Measurements from ENCODE around the gene CABP2.

The CABP2 gene

GRCh38 chr11:67500831-67501715 is 22.2 kb downstream of the CABP2 start:
- Histone ChIP-seq H3K4me3 (no peak overlapping the region), H3K4me1 (peaks cover 13% of the 10 kb centered on the region), H3K9me3 (no peaks in the 10 kb centered on the region), H3K27me3 (ENCODE audit: low read depth) (no peaks in the 10 kb centered on the region), H3K36me3 (replicated peaks) (peaks cover 19% of the 10 kb centered on the region)
- DNase-seq (ENCODE audit: low spot score in 2 of 2), result no peak
- in situ Hi-C loops (cut with MboI; ENCODE audit: low sequenced_read_pairs), result no loop called here

- H3K4me1 ChIP-seq, result peaks cover 7% of the 10 kb centered on the region
- no peaks in the 10 kb centered on the region for H3K27me3 ChIP-seq (ENCODE audit: low read depth)
- peaks cover 17% of the 10 kb centered on the region for H3K36me3 ChIP-seq (replicated peaks)
- in situ Hi-C loops (cut with MboI; ENCODE audit: low sequenced_read_pairs), result no loop called here
- H3K9me3 ChIP-seq, result no peaks in the 10 kb centered on the region
- DNase-seq (ENCODE audit: low spot score in 2 of 2), result no peak
- no peak overlapping the region for H3K4me3 ChIP-seq
Measured at GRCh38 chr11:67500484-67500821, 22.8 kb downstream of the CABP2 start.

- peaks cover 5% of the 10 kb centered on the region; the same call in 1 of the 2 replicates for H3K4me1 ChIP-seq
- peaks cover 17% of the 10 kb centered on the region for H3K36me3 ChIP-seq (replicated peaks)
- no peak overlapping the region for H3K4me3 ChIP-seq
- no peaks in the 10 kb centered on the region for H3K27me3 ChIP-seq (ENCODE audit: low read depth)
- DNase-seq (ENCODE audit: low spot score in 2 of 2), result no peak
- in situ Hi-C loops (cut with MboI; ENCODE audit: low sequenced_read_pairs), result no loop called here
- no peaks in the 10 kb centered on the region for H3K9me3 ChIP-seq
Measured at GRCh38 chr11:67499808-67500483, 23.3 kb downstream of the CABP2 start.

DNA sequence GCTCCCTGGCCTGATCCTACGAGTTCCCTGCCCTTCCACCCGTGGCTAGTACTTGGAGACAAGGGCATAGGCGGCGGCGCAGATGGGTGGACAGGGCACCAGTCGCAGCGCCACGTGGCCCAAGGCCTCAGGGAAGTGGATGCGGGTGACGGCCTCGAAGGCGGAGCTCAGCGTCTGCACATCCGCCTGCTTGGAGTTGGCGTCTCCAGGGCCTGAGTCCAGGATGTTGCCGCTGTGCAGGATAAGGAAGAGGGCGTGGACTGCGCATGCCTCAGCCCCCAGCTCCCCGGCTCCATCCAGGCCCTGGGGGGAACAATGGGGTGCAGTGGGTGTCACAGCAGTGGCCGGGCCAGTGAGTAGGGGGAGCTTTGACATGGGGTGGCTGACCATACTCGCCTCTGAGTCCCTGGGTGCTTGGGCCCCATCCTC is 24.7 kb downstream of the CABP2 start:
- H3K9me3 ChIP-seq, result no peaks in the 10 kb centered on the region
- no peak overlapping the region for H3K4me3 ChIP-seq
- H3K27me3 ChIP-seq (ENCODE audit: low read depth), result no peaks in the 10 kb centered on the region
- DNase-seq (ENCODE audit: low spot score in 2 of 2), result no peak
- in situ Hi-C loops (cut with MboI; ENCODE audit: low sequenced_read_pairs), result no loop called here
- peaks cover 17% of the 10 kb centered on the region for H3K36me3 ChIP-seq (replicated peaks)
- H3K4me1 ChIP-seq, result peaks cover under 1% of the 10 kb centered on the region; the same call in 1 of the 2 replicates

DNA sequence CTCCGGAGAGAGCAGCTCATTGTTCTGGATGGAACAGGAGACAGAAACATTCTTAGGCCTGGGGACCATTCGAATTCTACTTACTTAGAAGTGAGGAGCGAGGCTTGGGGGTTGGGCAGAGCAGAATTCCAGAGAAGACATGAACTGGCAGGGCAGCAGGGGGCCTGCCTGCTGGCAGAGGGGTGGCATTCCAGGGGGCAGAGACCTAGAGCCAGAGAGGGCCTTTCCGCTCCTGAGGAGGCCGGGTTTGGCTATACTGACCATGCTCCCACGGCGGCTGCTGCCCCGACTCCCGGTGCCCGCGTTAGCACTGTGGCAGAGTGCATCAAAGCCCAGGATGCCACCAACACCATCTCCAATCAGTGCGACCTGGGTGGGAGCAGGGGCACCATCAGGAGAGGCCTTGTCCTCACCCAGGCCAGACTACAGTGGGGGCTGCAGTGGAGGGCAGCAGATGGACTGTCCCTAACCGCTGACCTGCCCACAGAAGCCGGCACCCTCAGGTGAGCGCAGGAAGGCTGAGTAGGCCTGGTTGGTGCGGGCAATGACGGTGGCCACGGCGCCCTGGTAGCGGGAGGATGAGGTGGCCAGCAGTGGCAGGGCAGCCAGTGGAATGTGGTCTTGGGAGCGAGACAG is 25.5 kb downstream of the CABP2 start:
- no peaks in the 10 kb centered on the region for H3K9me3 ChIP-seq
- H3K4me1 ChIP-seq, result no peaks in the 10 kb centered on the region
- H3K27me3 ChIP-seq (ENCODE audit: low read depth), result no peaks in the 10 kb centered on the region
- H3K4me3 ChIP-seq, result no peak overlapping the region
- in situ Hi-C loops (cut with MboI; ENCODE audit: low sequenced_read_pairs), result no loop called here
- no peak for DNase-seq (ENCODE audit: low spot score in 2 of 2)
- peaks cover 18% of the 10 kb centered on the region for H3K36me3 ChIP-seq (replicated peaks)

DNA sequence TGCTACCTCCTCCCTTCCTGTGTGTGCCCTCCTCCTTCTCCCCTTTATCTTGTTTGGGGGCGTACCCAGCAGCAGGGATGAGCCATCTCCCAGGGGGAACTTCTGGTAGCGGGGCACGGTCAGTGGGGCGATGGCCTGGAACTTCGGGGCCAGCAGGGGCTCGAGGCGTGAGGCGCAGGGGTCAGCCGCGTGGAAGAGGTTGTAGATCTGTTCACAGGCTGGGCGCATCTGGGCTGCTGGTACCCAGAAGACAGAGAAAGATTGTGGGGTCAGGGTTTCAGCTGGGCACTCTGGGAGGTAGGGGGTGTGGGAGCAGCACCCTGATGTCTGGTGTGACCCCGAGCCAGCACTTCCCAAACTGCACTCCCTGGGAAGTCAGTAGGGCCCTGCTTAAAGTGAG is 27.1 kb downstream of the CABP2 start:
- Histone ChIP-seq H3K36me3 (replicated peaks) (peaks cover 23% of the 10 kb centered on the region), H3K27me3 (ENCODE audit: low read depth) (no peaks in the 10 kb centered on the region), H3K4me1 (no peaks in the 10 kb centered on the region), H3K9me3 (no peaks in the 10 kb centered on the region), H3K4me3 (no peak overlapping the region)
- DNase-seq (ENCODE audit: low spot score in 2 of 2), result no peak
- in situ Hi-C loops (cut with MboI; ENCODE audit: low sequenced_read_pairs), result no loop called here

DNA sequence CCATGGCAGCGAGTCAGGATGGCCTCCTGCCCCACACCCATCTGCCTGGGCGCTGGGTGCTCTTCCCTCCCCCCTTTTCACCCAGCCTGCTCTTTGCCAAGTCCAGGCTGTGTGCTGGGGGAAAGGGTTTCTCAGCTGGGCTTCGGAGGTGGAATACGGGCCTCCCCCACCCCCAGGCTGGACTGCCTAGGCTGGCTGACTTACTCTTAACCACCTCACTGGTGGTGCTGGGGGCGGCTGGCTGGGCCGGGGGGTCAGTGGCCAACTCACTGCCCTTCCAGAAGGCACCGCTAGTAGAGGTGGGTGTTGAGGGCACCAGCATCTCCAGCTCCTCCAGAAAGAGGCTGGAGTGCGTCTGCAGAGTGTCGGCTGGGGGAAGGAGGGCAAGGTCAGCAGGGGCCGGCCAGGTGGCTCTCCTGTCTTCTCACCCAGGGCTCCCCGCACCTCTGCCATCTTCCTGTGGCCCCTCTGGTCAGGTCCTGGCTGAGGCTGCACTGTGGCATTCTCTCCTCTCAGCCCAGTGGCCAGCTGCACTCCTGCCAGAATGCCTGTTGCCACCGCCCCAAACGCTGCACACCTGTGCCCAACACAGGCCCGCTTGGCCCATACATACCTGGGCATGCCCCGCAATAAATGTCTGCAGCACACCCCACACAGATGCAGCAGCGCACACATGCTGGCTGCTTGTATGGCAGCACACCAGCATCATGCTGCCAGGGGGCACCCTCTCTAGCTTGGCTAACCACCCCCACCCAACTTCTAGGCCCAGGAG is 27.8 kb downstream of the CABP2 start:
- in situ Hi-C loops (cut with MboI; ENCODE audit: low sequenced_read_pairs), result no loop called here

GRCh38 chr11:67494371-67495233 is 28.6 kb downstream of the CABP2 start:
- in situ Hi-C loops (cut with MboI; ENCODE audit: low sequenced_read_pairs), result no loop called here
- DNase-seq (ENCODE audit: low spot score in 2 of 2), result no peak
- Histone ChIP-seq H3K36me3 (replicated peaks) (peaks cover 30% of the 10 kb centered on the region), H3K4me1 (no peaks in the 10 kb centered on the region), H3K4me3 (no peak overlapping the region), H3K27me3 (ENCODE audit: low read depth) (no peaks in the 10 kb centered on the region), H3K9me3 (no peaks in the 10 kb centered on the region)

More for the DNA sequence above, 27.8 kb downstream of the CABP2 start:
- Histone ChIP-seq H3K4me1 (no peaks in the 10 kb centered on the region), H3K36me3 (replicated peaks) (peaks cover 22% of the 10 kb centered on the region), H3K4me3 (no peak overlapping the region), H3K9me3 (no peaks in the 10 kb centered on the region), H3K27me3 (ENCODE audit: low read depth) (no peaks in the 10 kb centered on the region)
- DNase-seq (ENCODE audit: low spot score in 2 of 2), result no peak

DNA sequence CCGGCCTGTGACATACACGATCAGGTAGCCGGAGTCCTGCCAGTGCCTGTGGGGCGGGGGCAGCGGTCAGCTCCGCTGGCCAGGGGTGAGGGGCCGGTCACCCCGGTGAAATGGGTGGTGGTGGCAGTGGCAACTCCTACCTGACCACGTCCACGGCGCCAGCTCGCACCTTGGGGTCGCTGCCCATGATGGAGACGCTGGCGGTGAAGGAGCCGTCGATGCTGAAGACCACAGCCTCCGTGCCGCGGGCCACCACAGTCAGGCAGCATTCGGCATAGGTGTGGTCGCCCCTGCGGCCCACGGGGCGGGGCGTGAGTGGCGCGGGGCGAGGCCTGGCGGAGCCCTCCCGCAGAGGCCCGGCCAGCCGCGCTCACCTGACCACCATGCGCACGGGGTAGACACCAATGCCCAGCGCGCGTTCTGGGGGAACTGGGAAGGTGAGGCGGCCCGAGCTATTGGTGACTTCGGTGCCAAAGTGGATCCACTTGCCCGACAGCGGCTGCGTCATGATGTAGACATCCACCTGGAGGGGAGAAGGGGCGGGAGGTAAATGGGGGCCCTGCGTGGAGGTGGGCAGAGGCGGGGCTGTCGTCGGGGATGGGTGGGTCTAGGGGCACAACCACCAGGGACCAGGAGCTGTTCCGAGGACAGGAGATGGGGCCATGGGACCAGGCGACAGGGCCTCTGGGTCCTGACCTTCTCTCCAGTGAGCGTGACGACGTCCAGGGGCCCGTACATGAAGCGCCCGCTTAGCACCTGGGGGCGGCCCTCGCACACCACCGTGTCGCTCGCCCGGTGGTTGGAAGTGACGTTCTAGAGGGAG is 29.5 kb downstream of the CABP2 start:
- Histone ChIP-seq H3K4me1 (no peaks in the 10 kb centered on the region), H3K36me3 (replicated peaks) (peaks cover 30% of the 10 kb centered on the region), H3K27me3 (ENCODE audit: low read depth) (no peaks in the 10 kb centered on the region), H3K4me3 (no peak overlapping the region), H3K9me3 (no peaks in the 10 kb centered on the region)
- DNase-seq (ENCODE audit: low spot score in 2 of 2), result no peak
- in situ Hi-C loops (cut with MboI; ENCODE audit: low sequenced_read_pairs), result no loop called here

DNA sequence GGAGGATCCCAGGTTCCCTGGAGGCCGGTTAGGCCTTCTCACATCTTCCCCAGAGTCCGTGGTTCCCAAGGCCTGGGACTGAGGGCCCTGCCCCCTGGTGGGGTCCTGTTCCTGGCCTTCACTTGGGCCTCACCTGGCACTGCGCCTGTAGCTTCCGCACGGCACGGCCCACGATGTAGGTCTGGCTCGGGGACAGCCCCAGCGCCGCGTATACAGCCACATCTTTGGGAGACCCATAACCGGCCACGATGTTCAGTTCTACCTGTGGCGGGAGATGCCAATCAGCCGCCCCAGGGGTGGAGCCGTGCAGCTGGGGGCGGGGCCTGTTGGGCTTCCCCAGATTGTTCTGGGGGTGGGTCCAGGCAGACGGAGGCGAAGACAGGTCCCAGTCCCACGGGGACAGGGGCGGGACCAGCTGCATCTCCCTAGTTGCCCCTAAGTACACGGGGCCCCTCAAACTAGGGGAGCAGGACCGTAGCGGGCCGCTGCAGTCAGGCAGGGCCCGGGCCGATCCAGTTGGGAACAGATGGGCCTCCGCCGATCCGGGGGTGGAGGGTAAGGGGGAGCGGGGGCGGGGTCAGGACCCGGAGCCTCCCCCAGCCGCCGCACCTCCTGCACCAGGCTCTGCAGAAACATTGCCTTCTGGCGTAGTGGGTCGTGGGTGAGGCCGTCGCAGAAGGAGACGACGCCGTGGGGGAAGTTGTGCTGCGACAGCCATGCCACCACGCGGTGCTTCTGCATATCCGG is 30.3 kb downstream of the CABP2 start:
- Histone ChIP-seq H3K4me3 (no peak overlapping the region), H3K36me3 (replicated peaks) (peaks cover 30% of the 10 kb centered on the region), H3K4me1 (no peaks in the 10 kb centered on the region), H3K9me3 (no peaks in the 10 kb centered on the region), H3K27me3 (ENCODE audit: low read depth) (no peaks in the 10 kb centered on the region)
- in situ Hi-C loops (cut with MboI; ENCODE audit: low sequenced_read_pairs), result no loop called here
- DNase-seq (ENCODE audit: low spot score in 2 of 2), result peak in 1 of 2 experiments; percentile 49

DNA sequence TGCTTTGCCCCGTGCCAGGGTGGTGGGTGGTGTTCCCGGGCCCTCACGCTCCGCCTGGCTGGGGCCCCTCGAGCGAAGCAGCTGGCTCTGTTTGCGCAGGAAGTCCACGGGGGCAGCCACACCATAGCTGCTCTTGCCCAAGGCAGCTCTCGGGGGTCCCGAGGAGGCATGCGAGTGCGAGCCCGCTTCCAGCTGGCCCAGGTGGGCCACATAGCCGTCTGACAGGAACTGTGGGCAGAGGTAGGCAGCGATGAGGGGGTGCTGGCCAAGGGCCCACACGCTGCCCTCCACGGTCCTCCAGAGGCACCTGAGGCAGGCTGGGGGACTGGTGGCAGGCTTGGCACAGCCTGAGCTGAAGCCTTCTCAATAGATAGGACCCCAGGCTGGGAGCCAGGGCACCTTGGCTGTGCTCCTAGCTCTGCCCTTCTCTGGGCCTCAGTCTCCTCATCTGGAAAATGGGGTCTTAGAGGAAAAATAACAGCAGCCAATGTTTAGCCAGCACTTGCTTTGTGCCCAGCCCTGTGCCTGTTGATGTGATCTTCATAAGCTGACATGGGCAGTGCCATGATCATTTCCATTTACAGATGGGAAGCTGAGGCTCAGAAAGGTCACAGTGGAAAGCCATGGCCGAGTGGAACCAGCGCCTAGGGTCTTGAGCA is 31.0 kb downstream of the CABP2 start:
- no peaks in the 10 kb centered on the region for H3K27me3 ChIP-seq (ENCODE audit: low read depth)
- DNase-seq (ENCODE audit: low spot score in 2 of 2), result no peak
- no peak overlapping the region for H3K4me3 ChIP-seq
- H3K36me3 ChIP-seq (replicated peaks), result peaks cover 30% of the 10 kb centered on the region
- in situ Hi-C loops (cut with MboI; ENCODE audit: low sequenced_read_pairs), result no loop called here
- H3K4me1 ChIP-seq, result no peaks in the 10 kb centered on the region
- H3K9me3 ChIP-seq, result no peaks in the 10 kb centered on the region

Measured in HAP-1 (cell line).